A549 (cell line): ENCODE results near the gene ABHD8. TPM values are rescaled to one million over a fixed set of nuclear protein-coding genes. Genes with fewer than 3 reads are reported as not detected.

Source experiments
- ATAC-seq, 2 experiments: fragments of 200-7000 bp in 1 of 2; fragments of >200 bp in 1 of 2; cut with Nextera tagmentation in 1 of 2; cut with Tn5 transposase in 1 of 2; 3 replicates each; pipeline versions ENCODE4 v1.8.0 to v1.9.1; 2018 to 2020; ENCODE audit warnings: mild to moderate bottlenecking in 1 of 2, moderate library complexity in 1 of 2
- CTCF ChIA-PET: fragments of 300-600 bp; sonication (Branson Sonifier 250); formaldehyde crosslinking; extraction: SDS; loops from one replicate; lab custom pipeline; 2021; ENCODE audit warnings: antibody characterized with exemption, inconsistent platforms; lab: Yijun Ruan, JAX
- POLR2A ChIA-PET: fragments of 350-600 bp; formaldehyde crosslinking; extraction: SDS; loops from one replicate; lab custom pipeline; 2021; ENCODE audit warnings: antibody characterized with exemption, inconsistent platforms; lab: Yijun Ruan, JAX
- DNase-seq, 2 experiments: peaks; one replicate each; pipeline versions ENCODE4 v3.0.0 to v3.0.0-alpha.2; 2011 to 2016; ENCODE audit warnings: low read depth in 1 of 2, low spot score in 1 of 2
- FAIRE-seq: peaks from 2 replicates; lab custom pipeline; 2011; peaks lifted over from hg19 to GRCh38; lab: Jason Lieb, UNC
- H3K27ac ChIP-seq, 2 experiments: fragments of >200 bp; sonication (Bioruptor Twin); formaldehyde crosslinking; 3 replicates each; pipeline ENCODE4 v1.5.1; 2016 to 2017
- H3K4me1 ChIP-seq: fragments of >200 bp; sonication (Bioruptor Twin); formaldehyde crosslinking; 3 replicates; pipeline ENCODE4 v1.6.1; 2016
- H3K4me2 ChIP-seq: fragments of >200 bp; sonication (Bioruptor Twin); formaldehyde crosslinking; 3 replicates; pipeline ENCODE4 v1.6.1; 2016
- H3K4me3 ChIP-seq: fragments of >200 bp; sonication (Bioruptor Twin); formaldehyde crosslinking; 3 replicates; pipeline ENCODE4 v1.5.1; 2016
- H3K9me3 ChIP-seq: fragments of >200 bp; sonication (Bioruptor Twin); formaldehyde crosslinking; 3 replicates; pipeline ENCODE4 v1.6.1; 2016
- CBX2 ChIP-seq: fragments of 200-600 bp; sonication (generic); IDR thresholded peaks from 2 replicates; pipeline ENCODE4 v1.6.1; 2016; ENCODE audit warnings: low read depth, mild to moderate bottlenecking, borderline replicate concordance
- ESRRA ChIP-seq: fragments of 150-350 bp; IDR thresholded peaks from 2 replicates; pipeline ENCODE4 v1.6.1; 2014; ENCODE audit warnings: mild to moderate bottlenecking, low read length, borderline replicate concordance
- FOSL2 ChIP-seq, 2 experiments: fragments of 450-650 bp in 1 of 2; fragments of >200 bp in 1 of 2; sonication (Bioruptor Twin) in 1 of 2; formaldehyde crosslinking; IDR thresholded peaks; 2 replicates each; pipeline versions ENCODE4 v1.5.0 to v1.6.1; 2016 to 2020; ENCODE audit warnings: mild to moderate bottlenecking in 1 of 2, moderate library complexity in 1 of 2
- FOXS1 ChIP-seq: fragments of 250-450 bp; sonication (Bioruptor Pico); IDR thresholded peaks from 2 replicates; pipeline ENCODE4 v1.5.0; 2020; ENCODE audit warnings: mild to moderate bottlenecking, moderate library complexity
- HDAC2 ChIP-seq: fragments of 200-600 bp; sonication (generic); IDR thresholded peaks from 2 replicates; pipeline ENCODE4 v1.6.1; 2016
- HOXB5 ChIP-seq: fragments of 250-450 bp; sonication (Bioruptor Pico); IDR thresholded peaks from 2 replicates; pipeline ENCODE4 v1.5.0; 2020; ENCODE audit warnings: mild to moderate bottlenecking, moderate library complexity
- JUN ChIP-seq, 2 experiments: fragments of >200 bp; sonication (Bioruptor Twin); formaldehyde crosslinking; IDR thresholded peaks; 2 replicates in 1 of 2; 3 replicates in 1 of 2; pipeline ENCODE4 v1.6.1; 2016 to 2017
- KDM1A ChIP-seq: fragments of 200-600 bp; sonication (generic); IDR thresholded peaks from 2 replicates; pipeline ENCODE4 v1.6.1; 2016; ENCODE audit warnings: low read depth, mild to moderate bottlenecking
- KDM5A ChIP-seq: fragments of 200-600 bp; sonication (generic); IDR thresholded peaks from 2 replicates; pipeline ENCODE4 v1.6.1; 2016; ENCODE audit warnings: antibody characterized with exemption, mild to moderate bottlenecking
- MYC ChIP-seq: IDR thresholded peaks from 2 replicates; pipeline ENCODE4 v1.6.1; 2012; ENCODE audit warnings: mild to moderate bottlenecking, inconsistent platforms, low read length, improper control_type of control experiment, borderline replicate concordance
- RARB ChIP-seq: fragments of 250-450 bp; sonication (Bioruptor Pico); IDR thresholded peaks from 2 replicates; pipeline ENCODE4 v1.8.0; 2021; ENCODE audit warnings: mild to moderate bottlenecking, moderate library complexity
- SMC3 ChIP-seq: fragments of >200 bp; sonication (Bioruptor Twin); formaldehyde crosslinking; IDR thresholded peaks from 3 replicates; pipeline ENCODE4 v1.6.1; 2018; ENCODE audit warnings: inconsistent platforms
- WGBS: methylation state at CpG from one replicate; pipeline ENCODE4 v1.1.6; 2017; ENCODE audit errors: missing lambda C conversion rate; 5-methylcytosine and 5-hydroxymethylcytosine counted together
- polyA plus RNA-seq, 4 experiments: library from polyadenylated mRNA; depleted of rRNA in 3 of 4; stranded (reverse); fragments of >200 nt; fragmentation: RNase III in 1 of 4; extraction: RNeasy Plus Mini Kit Qiagen cat#74134 plus additional on column Dnase treatment in 1 of 4; gene quantifications; 2 replicates in 3 of 4; 3 replicates in 1 of 4; pipeline ENCODE4 v1.2.3, GENCODE V29; 2011 to 2017
- TF ChIP-seq, protein P1 (sequence below): fragments of 150-350 bp; IDR thresholded peaks from 2 replicates; pipeline ENCODE4 v1.6.1; 2014; ENCODE audit warnings: low read depth, mild to moderate bottlenecking, low read length
- TF ChIP-seq, protein P2 (sequence below): IDR thresholded peaks from 2 replicates; pipeline ENCODE4 v1.6.1; 2012
- TF ChIP-seq, protein P3 (sequence below): IDR thresholded peaks from 2 replicates; pipeline ENCODE4 v1.6.1; 2012
- TF ChIP-seq, protein P4 (sequence below): IDR thresholded peaks from 2 replicates; pipeline ENCODE4 v1.6.1; 2012; ENCODE audit warnings: low read depth, borderline replicate concordance

Gene ABHD8
- polyA plus RNA-seq, 2 of the 4 experiments (the other 2 are of a cell fraction): 2.3 to 4.2 TPM

DNA sequence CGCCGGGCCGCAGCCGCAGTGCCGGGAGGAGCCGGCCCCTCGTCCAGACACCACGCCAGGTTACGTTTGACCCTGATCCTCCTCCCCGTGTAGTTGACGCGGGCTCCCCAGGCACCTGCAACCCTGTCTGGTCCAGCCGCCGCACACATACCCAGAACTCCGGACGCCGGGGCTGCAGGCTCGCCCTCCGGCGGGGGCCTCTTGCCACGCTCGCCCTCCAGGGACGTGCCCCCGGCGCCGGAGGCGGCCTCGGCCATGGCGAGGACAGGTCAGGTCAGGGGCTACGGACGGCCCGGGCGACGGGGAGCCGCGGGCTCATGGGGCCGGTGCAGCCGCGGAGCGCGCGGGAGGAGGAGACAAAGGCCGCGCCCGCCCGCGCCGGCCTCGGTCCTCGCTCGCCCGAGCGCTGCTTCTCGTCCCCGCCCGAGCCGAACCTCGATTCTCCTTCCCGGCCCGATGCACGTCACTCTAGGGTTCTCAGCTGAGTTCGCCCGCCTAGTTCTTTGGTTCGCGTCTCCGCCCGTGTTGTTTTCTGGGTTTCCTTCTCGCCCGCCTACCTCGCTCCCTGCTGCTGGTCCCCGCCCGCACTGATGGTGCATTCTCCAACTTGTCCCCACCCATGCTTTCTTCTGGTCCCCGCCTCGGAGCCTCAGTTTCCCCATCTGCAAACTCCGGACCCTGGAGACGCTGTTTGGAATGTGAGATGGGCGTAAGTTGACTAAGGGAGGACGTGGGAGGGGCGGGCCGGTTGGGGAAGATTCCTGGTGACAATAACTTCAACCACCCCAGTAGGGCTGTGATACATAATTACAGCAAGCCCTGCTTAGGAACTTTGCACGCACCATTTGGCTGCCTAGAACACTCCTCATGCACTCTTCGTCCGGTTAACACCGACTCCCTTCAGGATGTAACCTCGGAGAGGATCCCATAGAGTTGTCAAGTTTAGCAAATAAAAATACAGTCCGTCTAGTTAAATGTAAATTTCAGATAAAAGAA lies 31.5 kb upstream of the ABHD8 start, which contains the start of gene ANO8:
TSS of gene ANO8 (minus strand) at position 442 of the 996 bp plus-strand sequence. CDS start at position 257, 185 bp downstream.
- Histone ChIP-seq H3K27ac (peak within 1 kb of the TSS; percentile 82 to 98), H3K4me1 (peaks cover 21% of the 10 kb centered on the region), H3K4me3 (peak within 1 kb of the TSS; percentile 69), H3K9me3 (no peaks in the 10 kb centered on the region), H3K4me2 (peak within 1 kb of the TSS; percentile 84)
- FAIRE-seq: no peak
- WGBS: 6% methylated on average over 36 of the region's 86 CpGs
- POLR2A ChIA-PET: interaction anchor here (0.6 to 1.0 kb wide), 4 partner anchors 26 to 68 kb away, joined by 3 to 5 read pairs (median 4); partner anchors contain the start of genes BABAM1, DDA1 and MRPL34
- TF ChIP-seq, protein P1, sequence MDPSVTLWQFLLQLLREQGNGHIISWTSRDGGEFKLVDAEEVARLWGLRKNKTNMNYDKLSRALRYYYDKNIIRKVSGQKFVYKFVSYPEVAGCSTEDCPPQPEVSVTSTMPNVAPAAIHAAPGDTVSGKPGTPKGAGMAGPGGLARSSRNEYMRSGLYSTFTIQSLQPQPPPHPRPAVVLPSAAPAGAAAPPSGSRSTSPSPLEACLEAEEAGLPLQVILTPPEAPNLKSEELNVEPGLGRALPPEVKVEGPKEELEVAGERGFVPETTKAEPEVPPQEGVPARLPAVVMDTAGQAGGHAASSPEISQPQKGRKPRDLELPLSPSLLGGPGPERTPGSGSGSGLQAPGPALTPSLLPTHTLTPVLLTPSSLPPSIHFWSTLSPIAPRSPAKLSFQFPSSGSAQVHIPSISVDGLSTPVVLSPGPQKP: no peak
- no peak for TF ChIP-seq FOXS1 (CRISPR knock-in tag)
- TF ChIP-seq SMC3: no peak
- no peak for TF ChIP-seq RARB (CRISPR knock-in tag)
- TF ChIP-seq FOSL2 (IDR thresholded peaks at IDR 0.05): no peak
- peak; percentile 35 for TF ChIP-seq FOSL2 (CRISPR knock-in tag; IDR thresholded peaks at IDR 0.05)
- peak in 1 of 2 experiments; percentile 74; a peak in 3 of 5 replicates for TF ChIP-seq JUN (IDR thresholded peaks at IDR 0.05)
- TF ChIP-seq, protein P2, sequence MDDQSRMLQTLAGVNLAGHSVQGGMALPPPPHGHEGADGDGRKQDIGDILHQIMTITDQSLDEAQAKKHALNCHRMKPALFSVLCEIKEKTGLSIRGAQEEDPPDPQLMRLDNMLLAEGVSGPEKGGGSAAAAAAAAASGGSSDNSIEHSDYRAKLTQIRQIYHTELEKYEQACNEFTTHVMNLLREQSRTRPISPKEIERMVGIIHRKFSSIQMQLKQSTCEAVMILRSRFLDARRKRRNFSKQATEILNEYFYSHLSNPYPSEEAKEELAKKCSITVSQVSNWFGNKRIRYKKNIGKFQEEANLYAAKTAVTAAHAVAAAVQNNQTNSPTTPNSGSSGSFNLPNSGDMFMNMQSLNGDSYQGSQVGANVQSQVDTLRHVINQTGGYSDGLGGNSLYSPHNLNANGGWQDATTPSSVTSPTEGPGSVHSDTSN: peak; percentile 75; the same call in 1 of the 2 replicates
- TF ChIP-seq, protein P3, sequence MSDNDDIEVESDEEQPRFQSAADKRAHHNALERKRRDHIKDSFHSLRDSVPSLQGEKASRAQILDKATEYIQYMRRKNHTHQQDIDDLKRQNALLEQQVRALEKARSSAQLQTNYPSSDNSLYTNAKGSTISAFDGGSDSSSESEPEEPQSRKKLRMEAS: peak; percentile 80
- TF ChIP-seq HOXB5 (CRISPR knock-in tag): no peak
- TF ChIP-seq, protein P4, sequence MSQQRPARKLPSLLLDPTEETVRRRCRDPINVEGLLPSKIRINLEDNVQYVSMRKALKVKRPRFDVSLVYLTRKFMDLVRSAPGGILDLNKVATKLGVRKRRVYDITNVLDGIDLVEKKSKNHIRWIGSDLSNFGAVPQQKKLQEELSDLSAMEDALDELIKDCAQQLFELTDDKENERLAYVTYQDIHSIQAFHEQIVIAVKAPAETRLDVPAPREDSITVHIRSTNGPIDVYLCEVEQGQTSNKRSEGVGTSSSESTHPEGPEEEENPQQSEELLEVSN: 0 out of 2 replicates have a peak, but pooled peaks have one; percentile 43
- ATAC-seq: peak; percentile 63 to 72
- CTCF ChIA-PET: interaction anchor here (0.8 to 2.5 kb wide), 4 partner anchors 25 to 42 kb away, joined by 3 to 9 read pairs (median 6); partner anchors contain the start of gene DDA1
- peak; percentile 73 to 99 for DNase-seq

DNA sequence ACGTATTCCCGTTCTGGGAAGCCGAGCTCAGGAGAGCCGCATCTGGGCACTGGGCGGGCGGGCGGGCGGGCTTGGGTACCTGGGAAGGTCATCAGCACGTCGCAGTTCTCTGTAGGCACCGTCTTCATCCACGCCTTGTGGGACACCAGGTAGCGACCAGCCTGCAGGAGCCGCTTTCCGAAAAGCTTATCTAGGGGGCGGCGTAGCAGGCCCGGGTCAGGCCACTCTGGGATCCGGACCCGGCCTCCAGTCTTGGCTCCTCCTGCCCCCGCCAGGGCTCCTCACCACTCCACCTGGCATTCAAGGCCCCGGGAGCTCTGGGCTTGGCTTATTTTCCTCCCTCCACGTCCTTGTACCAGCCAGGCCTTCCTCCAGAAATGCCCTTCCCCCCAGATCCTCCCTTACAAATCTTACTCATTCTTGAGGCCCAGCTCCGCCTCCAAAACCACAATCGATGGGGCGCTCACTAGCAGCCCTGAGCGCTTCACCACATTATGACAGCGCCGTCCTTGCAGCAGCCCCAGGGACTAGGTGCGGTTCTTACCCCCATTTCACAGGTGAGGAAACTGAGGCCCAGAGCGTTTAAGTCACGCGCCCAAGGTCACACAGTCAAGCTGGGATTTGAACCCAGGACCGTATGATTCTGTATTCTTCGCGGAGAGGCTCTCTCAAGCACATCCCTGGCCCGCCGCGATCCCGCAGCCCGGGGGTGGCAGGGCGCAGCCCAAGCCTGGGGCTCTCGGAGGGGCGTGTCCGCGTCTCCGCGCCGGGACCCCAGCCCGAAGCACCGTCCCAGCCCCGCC lies 30.6 kb upstream of the ABHD8 start:
- CTCF ChIA-PET: interaction anchor here (0.8 to 2.5 kb wide), 5 partner anchors 17 to 52 kb away, joined by 3 to 9 read pairs (median 6); partner anchors contain the start of gene DDA1
- Histone ChIP-seq H3K4me2 (peak overlapping the region; percentile 84), H3K4me3 (peak overlapping the region; percentile 69), H3K27ac (peak overlapping the region; percentile 82 to 98), H3K4me1 (peaks cover 21% of the 10 kb centered on the region), H3K9me3 (no peaks in the 10 kb centered on the region)
- POLR2A ChIA-PET: interaction anchor here (0.6 to 1.0 kb wide), 4 partner anchors 21 to 67 kb away, joined by 3 to 4 read pairs (median 4); partner anchors contain the start of genes BABAM1, DDA1 and MRPL34
- peak; percentile 38 to 67 for DNase-seq
- 40% methylated on average over 25 of the region's 52 CpGs for WGBS
- FAIRE-seq: no peak
- TF ChIP-seq HDAC2 (0 out of 2 replicates have a peak, but pooled peaks have one; percentile 33), MYC (no peak), KDM1A (peak; percentile 86; the same call in 1 of the 2 replicates), CBX2 (no peak), ESRRA (peak; percentile 4; the same call in 1 of the 2 replicates), KDM5A (no peak)
- TF ChIP-seq, all 56 proteins: peak for 3
- no peak for ATAC-seq
